Cortex of kidney (tissue), 1 donor: Measurements from ENCODE around the gene ANG.
"Not testable (repeated sequence)": the region's sequence is repeated elsewhere in the genome, so short reads cannot be mapped to it uniquely, and the experiment has no call there.

Experiments
- DNase-seq: peaks from one replicate; lab custom pipeline; 2025; lab: John Stamatoyannopoulos, UW

ANG gene

DNA sequence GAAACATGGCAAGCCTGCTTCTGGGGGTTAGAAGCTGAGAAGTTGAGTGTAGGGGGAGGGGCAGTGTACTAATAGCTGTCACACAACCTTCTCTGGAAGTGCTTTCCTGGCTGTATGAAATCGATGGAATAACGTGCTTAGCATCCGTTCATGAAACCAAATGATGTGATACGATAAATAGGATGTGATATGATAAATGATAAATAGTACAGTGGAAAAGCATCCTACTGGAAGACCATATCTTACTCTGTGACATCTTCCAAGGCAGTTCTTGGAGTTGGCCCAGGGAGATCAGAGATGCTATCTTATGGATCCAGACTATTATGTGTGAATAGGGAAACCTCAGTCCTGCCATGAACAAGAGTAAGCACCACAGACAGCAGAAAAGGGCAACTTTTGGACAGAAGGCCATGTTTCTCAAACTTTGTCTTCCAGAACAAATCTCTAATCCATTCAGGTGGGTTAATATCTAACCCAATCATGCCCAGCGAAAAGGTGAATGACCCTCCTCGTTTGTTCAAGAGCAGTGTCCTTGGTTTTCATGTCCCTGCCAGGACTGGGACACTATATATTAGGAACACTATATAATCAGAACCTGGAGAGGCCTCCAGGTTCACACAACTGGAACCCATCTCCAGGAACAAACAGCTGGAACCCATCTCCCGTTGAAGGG, at the start of gene ANG:
ANG (plus strand) TSS at position 598 of the 673 bp plus-strand sequence. CDS start 4,801 bp downstream, outside the sequence.
- DNase-seq, result no peak

DNA sequence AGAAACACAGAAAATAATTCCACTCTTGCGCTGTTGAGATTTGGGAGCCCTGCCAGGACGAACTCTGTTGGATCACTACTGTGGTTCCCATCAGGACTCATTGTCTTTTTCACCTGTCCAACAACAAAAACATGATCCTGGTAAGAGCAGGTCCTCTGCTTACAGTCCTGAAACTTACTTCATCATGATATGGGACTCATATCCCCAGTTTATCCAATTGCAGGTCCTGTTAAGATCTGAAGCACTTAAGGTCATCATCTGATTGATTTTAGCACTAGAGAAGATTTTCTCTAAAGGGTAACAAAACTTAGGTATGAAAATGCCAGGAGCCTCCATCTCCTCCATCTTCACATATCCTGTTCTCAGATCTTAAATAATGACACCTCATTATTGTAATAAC, 47.0 kb upstream of the ANG start, which contains the start of gene OR6S1:
OR6S1 (minus strand) TSS at position 101 of the 400 bp plus-strand sequence; CDS start at position 101, 0 bp downstream.
- DNase-seq, result no peak

DNA sequence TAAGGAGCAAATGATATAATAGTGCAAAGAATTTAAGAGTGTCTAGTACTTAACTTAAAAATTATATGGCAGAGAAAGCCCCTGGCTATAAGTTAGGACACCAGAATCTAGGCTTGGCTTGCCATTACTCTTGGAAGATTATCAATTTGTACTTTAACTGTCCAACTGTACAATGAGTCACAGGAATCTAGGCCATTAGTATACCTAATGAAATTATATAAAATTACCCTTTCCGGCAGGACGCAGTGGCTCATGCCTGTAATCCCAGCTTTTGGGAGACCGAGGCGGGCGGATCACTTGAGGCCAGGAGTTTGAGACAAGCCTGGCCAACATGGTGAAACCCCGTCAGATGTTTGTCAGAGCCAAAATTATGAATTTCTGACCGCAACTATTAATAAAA, 46.4 kb upstream of the ANG start:
- DNase-seq, result no peak

DNA sequence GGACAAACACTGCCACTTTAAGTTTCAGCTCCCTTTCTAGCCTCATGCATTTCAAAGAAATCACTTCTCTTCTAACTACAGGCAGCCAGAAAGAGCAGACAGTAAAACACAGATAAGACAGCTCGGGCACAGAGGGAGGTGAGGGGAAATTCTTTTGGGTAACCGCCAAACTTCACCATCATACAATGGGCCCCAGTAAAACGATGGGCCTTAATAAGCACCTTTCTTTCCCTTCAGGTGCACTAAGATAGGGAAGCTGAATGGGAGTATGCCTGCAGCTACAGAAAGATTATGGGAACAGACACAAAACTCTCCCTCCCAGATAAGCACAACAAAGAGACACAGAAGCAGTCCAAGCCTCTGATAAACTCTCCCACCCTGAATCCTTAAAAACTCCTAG, 45.8 kb upstream of the ANG start:
- DNase-seq, result not testable (repeated sequence)

DNA sequence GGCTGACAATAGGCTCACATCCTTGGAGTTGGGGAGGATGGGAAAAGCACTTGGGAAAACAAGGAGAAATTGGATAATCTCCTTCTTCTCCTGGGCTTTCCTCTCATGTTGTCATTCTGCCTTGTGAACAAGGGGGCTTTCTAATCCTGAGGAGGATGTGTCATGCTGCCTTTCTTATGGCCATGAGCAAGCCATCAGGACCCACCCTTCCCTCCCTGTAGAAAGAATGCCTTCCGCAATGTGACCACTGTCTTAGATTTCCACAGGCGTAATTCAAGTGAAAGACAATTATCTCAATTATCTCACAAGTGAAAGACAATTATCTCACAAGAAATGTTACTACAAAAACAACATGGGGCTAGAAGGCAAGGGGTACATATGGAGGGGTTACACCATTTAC, 44.0 kb upstream of the ANG start:
- no peak for DNase-seq

DNA sequence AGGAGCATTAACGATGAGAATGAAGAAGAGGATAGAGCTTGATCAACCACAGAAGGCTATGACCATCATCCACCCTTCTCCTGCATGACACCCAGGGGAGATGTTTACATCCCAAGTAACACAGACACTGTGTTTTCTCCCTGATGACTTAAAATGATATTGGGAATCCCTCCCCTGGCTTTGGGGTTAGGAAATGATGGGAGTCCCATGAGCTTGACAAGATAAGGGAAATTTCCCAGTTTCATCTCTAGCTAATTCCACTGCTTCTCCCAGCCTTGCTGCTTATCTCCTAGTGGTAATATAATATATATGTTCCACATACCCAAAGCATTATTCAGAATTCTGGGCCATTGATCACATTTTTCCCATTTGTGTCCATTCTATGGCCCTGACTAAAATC, 43.1 kb upstream of the ANG start:
- DNase-seq, result no peak

DNA sequence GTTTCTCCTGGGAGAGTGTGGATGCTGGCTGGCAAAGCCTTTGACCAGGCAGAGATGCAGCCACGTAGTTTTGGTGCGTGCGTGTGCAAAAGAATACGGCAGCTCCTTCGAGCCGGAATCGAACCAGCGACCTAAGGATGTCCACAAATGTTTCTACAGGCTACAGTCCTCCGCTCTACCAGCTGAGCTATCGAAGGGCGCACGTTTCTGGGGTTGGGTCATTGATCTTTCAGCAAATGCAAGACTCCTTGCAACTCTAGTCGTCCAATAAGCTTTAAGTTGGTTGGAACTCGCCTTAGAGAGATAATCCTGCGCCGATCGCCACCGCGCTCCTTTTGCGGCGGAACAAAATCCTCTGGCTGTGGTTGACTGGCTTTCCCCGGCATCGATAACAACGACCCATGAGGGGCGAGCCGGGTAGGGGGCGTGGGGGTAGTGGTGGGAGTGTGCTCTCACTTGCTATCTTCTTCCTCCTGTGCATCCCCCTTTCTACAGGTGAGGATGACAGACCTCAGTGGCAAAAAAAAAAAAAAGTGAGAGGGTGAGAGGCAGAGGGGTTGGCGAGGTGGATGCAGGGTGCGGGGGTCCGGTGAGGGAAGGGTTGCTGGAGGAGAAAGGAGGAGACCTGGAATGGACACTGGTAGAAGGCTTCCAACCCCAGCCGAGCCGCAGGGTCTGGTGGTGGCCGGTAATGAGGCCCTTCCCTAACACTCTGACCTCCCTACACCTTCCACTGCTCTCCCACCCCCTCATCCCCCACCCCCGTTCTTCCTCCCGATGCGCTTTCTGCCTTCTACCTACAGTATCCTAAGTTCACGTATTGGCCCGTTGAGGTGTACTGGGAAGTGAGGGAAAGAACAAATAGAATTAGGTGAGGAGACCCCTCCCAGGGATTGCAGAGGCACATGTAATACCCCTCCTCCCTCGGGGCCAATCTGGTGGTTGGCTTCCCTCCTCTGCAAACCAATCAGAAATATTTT, 35.3 kb upstream of the ANG start:
- no peak for DNase-seq

DNA sequence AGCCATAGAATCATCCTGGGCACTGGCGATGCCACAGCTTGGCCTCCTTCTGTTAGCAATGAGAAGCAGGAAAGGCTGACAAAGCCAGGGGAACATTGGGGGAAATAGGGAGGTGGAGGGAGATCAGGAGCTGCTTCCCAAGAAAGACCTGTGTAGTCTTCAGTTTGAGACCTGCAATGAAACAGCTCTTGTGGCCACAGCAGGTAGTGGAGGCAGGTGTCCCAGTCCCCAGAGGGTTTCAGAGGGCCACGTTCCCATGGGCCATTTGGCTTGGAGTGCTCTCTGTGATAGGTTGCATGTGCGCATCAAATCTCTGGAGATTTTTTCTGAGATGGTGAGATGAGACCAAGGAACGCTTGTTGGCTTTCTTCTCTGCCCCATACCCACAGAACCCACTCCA, 32.7 kb upstream of the ANG start:
- DNase-seq, result no peak

DNA sequence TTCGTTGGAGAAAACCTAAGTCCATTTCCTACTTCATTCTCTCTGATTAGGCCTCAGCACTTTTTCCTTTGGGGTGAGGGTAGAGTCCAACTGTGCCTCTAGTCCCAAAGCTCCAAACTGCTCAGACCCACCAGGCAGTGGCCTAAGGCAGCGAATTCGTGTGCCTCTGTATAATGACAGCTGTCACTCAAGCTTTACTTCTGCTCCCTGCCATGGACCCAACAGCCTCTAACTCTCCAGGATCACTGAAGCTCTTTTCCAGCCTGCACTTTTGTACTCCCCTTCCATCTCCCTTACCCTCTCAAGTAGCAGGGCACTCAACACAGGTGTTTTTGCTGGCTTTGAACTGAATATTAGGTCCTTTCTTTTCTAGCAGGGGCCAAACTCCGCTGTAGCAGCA, 32.3 kb upstream of the ANG start:
- DNase-seq, result no peak

DNA sequence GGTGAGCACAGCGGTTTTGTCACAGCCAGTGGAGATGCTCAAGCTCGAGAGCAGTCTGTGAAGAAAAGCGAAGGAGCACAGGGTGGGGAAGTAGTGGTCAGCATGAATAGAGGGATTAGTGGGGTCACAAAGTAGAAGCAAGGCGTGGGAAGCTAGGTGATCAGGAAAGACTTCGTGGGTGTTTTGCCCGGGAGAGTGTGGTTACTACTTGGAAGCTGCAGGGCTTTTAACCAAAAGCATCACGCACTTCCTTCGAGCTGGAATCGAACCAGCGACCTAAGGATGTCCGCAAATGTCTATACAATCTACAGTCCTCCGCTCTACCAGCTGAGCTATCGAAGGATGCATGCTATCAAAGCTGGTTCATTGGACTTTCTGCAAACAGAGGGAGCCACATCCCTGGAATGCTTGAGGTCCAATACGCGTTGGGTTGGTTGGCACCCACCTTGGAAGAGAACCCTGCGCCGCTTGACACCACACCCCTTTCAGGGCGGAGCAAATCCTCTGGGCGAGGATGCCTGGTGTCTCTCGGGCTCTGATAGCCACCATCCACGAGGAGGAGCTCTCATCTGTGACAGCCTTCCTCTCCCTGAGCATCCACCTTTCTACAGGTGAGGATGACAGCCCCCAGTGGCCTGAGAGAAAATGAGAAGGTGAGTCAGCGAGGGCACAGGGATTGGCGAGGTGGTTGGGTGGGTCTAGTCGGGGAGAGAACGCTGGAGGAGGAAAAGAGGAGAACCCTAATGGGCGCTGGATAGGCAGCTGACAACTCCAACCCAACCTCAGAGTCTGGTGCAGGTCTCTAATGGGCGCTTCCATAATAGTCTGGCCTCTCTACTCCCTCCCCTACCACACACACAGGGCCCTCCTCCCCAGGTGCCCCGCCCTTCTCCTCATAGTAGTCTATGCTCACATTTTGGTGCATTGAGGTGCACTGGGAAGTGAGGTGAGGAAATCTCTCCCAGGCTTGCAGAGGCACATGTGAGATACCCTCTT, 31.1 kb upstream of the ANG start:
- no peak for DNase-seq

DNA sequence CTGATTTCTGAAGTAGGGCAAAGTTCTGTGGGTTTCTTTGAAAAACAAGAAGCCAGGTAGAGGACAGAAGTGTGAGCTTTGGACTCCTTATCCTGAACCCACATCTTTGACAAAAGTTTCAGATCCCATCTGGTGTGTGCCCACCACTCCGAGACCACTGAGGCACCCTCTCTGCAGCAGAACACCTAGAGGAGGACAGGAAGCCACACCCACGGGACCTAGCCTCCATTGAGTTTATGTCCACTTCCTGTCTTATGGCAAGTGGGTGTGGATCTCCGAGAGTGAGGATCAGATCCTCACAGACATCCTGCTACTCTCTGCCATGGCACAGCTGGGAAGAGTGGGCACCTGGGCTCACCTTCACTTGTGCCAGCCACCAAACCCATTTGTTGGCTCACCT, 30.3 kb upstream of the ANG start:
- DNase-seq, result no peak

DNA sequence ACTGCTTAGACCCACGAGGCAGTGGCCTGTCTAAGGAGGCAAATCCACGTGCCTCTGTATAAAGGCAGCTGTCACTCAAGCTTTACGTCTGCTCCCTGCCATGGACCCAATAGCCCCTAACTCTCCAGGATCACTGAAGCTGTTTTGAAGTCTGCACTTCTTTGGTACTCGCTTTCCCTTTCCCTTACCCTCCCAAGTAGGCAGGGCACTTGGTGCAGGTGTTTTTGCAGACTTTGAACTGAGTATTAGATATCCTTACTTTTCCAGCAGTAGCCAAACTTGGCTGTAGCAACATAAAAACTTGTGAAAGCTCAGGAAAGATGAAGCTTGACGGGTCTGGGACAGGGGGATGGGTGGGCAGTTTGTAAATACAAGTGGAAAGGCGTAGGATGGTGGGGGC, 29.2 kb upstream of the ANG start:
- DNase-seq, result no peak

DNA sequence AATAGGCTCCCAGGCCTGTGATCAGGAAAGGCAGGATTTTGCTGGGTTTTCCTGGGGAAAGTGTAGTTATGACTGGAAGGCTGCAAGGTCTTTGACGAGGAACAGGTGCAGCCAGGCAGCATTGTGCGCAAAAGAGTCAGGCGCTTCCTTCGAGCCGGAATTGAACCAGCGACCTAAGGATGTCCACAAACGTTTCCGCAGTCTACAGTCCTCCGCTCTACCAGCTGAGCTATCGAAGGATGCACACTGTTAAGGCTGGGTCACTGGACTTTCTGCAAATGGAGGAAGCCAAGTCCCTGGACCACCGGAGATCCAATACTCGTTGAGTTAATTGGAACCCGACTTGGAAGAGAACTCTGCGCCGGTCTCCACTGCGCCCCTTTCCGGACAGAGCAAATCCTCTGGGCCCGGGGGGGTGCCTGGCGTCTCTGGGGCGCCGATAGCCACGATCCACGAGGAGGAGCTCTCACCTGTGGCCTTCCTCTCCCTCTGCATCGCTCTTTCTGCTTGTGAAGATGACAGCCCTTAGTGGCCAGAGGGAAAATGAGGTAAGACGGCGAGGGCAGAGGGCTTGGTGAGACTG, 28.7 kb upstream of the ANG start:
- no peak for DNase-seq

DNA sequence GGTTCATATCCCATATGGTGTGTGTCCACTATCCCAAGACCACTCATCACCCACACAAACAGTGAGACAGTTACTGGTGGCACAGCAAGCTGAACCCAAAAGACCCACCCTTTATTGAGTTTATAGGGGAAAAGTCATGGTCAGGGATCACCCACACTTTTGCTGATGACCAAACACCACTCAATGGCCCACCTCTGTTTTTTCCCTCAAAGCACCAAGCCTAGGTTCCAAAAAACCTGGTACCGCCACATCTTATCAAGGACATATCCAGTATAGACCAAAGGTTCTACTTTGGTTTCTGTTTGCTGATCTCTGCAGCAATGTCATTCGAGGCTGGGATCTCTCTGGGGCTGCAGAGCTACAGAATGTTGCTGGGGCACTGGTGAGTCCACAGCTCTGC, 27.4 kb upstream of the ANG start:
- DNase-seq, result no peak

DNA sequence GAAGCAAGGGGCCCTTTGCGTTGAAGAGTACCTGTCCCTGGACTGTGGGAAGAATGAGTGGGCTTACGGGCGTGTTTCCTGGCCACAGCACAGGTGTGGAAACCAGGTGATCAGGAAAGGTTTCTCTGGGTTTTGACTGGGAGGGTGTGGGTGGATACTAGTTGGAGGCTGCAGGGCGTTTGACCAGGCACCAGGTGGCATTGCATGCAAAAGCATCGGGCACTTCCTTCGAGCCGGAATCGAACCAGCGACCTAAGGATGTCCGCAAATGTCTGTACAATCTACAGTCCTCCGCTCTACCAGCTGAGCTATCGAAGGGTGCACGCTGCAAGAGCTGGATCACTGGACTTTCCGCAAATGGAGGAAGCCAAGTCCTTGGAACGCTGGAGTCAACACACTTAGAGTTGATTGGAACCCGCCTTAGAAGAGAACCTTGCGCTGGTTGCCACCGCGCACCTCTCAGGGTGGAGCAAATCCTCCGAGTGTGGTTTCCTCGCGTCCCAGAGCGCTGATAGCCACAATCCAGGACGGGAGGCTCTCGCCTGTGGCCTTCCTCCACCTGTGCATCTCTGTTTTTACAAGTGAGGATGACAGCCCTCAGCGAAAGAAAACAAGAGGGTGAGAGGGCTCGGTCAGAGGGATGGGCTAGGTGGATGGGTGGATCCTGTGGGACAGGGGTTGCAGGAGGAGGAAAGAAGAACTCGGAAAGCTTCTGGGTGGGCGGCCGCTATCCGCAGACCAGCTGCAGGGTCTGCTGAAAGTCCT, 25.4 kb upstream of the ANG start:
- DNase-seq, result no peak

DNA sequence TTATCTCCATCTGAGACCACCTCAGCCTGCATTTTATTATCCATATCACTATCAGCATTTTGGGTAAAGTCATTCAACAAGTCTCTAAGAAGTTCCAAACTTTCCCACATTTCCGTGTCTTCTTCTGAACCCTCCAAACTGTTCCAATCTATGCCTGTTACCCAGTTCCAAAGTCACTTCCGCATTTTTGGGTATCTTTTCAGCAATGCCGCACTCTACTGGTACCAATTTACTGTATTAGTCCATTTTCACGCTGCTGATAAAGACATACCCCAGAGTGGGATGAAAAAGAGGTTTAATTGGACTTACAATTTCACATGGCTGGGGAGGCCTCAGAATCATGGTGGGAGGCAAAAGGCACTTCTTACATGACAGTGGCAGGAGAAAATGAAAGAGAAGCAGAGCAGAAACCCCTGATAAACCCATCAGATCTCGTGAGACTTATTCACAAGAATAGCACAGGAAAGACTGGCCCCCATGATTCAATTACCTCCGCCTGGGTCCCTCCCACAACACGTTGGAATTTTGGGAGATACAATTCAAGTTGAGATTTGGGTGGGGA, 22.1 kb upstream of the ANG start:
- DNase-seq, result not testable (repeated sequence)

DNA sequence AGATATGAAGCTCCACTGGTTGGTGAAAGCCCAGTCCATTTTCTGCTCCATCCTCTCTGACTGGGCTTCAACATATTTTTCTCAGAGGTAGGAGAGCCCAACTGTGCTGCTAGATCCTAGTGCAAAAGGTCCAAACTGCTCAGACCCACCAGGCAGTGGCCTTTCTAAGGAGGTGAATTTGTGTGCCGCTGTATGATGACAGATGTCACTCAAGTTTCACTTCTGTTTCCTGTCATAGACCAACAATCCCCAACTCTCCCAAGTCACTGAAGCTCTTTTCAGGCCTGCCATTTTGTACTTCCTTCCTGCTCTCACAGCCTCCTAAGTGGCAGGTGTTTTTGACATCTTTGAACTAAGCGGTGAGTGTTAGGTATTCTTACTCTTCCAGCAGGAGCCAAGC, 20.6 kb upstream of the ANG start:
- DNase-seq, result no peak

DNA sequence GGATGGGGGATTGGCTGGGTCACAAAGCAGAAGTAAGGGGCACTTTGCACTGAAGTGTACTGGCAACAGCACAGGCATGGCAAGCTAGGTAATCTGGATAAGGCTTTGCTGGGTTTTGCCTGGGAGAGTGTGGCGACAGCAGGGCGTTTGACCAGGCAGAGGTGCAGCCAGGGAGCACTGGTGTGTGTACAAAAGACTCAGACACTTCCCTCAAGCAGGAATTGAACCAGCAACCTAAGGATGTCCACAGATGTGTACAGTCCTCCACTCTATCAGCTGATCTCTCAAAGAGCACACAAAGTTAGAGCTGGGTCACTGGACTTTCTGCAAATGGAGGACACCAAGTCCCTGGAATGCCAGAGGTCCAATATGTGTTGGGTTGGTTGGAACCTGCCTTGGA, 19.6 kb upstream of the ANG start:
- DNase-seq, result no peak

DNA sequence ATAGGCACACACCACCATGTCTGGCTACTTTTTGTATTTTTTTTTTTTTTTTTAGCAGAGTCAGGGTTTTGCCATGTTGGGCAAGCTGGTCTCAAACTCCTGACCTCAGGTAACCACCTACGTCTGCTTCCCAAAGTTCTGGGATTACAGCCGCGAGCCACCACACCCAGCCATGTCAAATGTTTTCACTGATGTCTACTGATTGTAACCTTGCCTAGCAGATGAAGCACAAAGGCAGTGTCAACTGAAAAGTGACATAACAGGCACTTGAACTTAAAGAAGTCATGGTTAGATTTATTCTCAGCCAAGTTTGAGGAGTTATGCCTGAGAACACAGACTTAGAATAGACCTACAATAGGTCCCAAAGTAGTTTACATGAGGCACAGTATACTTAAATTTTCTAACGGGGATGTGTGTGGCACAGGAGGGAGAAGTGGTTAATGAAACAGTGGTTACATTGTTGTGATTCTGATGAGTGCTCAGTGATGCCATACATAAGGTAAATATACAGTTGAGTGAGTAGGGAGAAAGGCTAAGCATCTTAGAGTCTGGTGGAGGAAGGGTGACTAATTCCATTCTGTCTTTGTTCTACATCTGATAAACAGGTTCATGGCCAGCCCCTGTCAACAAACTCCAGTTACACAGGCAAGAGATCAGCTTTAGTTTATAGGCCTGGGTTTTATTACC, 16.8 kb upstream of the ANG start:
- DNase-seq, result no peak

DNA sequence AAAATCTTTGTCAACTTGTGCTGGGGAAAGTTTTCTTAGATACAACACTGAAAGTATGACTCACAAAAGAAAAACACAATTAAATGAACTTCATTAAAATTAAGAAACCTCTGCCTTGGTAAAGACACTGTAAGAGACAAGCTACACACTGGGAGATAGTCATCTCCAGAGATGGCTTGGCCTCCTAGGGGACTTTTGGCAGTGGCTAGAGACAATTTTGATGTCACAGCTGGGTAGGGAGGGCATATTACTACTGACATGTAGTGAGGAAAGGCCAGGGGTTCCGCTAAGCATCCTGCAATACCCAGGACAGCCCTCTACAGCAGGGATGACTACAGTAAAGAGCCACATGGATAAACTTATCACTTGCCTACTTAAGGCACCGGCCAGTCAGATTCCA, 12.9 kb upstream of the ANG start:
- no peak for DNase-seq
